ENCODE data around the gene MCCC1.
"Not testable (repeated sequence)": the region's sequence is repeated elsewhere in the genome, so short reads cannot be mapped to it uniquely, and the experiment has no call there.

DNA sequence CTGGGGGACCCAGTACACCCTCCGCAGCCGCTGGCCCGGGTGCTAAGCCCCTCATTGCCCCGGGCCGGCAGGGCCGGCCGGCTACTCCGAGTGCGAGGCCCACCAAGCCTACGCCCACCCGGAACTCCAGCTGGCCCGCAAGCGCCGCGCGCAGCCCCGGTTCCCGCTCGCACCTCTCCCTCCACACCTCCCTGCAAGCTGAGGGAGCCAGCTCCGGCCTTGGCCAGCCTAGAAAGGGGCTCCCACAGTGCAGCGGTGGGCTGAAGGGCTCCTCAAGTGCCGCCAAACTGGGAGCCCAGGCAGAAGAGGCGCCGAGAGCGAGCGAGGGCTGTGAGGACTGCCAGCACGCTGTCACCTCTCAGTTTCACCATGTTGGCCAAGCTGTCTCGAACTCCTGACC, 4.7 kb upstream of the MCCC1 start:
- TF ChIP-seq, protein P1, sequence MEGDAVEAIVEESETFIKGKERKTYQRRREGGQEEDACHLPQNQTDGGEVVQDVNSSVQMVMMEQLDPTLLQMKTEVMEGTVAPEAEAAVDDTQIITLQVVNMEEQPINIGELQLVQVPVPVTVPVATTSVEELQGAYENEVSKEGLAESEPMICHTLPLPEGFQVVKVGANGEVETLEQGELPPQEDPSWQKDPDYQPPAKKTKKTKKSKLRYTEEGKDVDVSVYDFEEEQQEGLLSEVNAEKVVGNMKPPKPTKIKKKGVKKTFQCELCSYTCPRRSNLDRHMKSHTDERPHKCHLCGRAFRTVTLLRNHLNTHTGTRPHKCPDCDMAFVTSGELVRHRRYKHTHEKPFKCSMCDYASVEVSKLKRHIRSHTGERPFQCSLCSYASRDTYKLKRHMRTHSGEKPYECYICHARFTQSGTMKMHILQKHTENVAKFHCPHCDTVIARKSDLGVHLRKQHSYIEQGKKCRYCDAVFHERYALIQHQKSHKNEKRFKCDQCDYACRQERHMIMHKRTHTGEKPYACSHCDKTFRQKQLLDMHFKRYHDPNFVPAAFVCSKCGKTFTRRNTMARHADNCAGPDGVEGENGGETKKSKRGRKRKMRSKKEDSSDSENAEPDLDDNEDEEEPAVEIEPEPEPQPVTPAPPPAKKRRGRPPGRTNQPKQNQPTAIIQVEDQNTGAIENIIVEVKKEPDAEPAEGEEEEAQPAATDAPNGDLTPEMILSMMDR (IDR thresholded peaks at IDR 0.05) = not testable (repeated sequence)
- not testable (repeated sequence) for TF ChIP-seq POLR2A (IDR thresholded peaks at IDR 0.05)

Measured in esophagus squamous epithelium (tissue), 4 donors.